ENCODE measurements around the gene ARL13B.
"Not testable (repeated sequence)": the region's sequence is repeated elsewhere in the genome, so short reads cannot be mapped to it uniquely, and the experiment has no call there.

The ARL13B gene

DNA sequence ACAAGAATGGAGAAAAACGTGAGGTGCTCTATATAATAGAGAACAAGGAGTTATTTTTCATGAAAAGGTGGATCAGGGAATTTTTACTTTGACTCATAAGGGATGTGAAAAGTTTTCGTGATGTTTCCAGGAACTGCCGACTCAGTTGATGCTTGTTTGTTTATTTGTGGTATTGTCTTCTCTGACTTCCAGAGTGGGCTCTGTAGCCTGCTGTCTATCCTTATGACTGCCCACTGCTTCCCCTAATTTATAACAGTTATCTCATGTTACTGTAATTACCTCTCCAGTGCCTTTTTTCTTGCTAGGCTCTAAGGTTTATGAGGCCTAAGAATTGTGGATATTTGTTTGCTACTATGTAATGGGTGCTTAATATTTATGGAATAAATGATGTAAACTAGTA, 12.3 kb downstream of the ARL13B start:
- FAIRE-seq (no peak), DNase-seq (ENCODE audit: insufficient read length, low spot score) (no peak)

DNA sequence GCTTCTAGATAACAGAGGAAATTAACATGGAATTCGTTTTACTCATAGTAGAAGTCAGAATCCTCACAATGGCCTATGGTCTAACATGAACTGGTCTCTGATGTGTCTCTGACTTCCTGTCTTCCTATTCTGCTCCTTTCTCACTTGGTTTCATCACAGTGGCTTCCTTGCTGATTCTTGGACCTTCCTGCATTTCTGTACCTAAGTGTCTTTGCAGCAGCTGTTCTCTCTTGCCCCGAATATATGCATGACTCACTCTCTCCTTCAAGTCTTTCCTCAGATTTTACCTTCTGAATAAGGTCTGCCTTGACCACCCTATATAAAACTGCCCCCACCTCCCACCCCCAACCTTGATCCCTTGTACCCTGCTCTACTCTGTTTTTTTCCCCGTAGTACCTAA, 14.1 kb downstream of the ARL13B start:
- FAIRE-seq, result no peak
- no peak for DNase-seq (ENCODE audit: insufficient read length, low spot score)

DNA sequence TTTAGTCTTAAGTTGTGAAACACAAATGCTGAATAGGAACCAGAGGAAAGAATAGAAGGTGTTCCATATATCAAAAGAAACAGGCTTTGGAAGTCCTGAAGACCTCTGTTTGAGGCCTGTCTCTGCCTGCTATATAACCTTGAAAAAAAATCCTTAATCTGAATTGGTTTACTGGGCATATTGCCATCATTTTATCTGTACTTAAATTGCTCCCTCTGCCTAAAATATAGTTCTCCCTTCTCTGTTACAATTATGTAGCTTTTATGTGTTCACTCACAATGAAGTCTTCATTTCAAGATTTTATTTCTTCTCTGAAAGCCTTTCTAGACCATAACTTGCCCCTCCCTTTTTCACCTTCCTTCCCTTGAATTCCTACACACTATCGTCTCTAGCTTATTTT, 21.2 kb downstream of the ARL13B start:
- FAIRE-seq (no peak), DNase-seq (ENCODE audit: insufficient read length, low spot score) (no peak)

DNA sequence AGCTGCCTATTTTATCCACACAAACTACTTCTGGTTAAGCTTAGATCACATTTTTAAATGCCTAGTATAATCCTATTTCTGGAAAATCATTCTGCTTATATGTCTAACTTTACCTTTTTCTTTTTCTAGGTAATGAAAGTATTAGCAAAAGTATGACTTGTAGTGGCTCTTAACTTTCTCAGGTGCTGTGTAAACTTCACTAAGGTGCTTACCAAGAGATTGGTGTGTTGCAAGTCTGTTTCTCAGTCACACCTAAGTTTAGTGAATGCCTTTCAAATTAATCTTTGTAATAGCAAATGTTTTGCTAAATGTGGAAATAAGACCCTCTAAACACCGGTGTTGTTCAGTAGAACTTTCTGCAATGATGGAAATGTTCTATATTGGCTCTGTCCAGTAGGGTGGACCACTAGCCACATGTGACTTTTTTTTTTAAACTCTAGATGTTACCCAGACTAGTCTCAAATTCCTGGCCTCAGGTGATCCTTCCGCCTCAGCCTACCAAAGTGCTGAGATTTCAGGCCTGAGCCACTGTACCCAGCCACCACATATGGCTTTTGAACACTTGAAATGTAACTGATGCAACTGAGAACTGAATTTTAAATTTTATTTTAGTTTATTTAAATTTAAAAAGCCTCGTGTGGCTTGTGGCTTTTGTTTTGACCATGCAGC, 22.0 kb downstream of the ARL13B start:
- FAIRE-seq (no peak), DNase-seq (ENCODE audit: insufficient read length, low spot score) (no peak)

DNA sequence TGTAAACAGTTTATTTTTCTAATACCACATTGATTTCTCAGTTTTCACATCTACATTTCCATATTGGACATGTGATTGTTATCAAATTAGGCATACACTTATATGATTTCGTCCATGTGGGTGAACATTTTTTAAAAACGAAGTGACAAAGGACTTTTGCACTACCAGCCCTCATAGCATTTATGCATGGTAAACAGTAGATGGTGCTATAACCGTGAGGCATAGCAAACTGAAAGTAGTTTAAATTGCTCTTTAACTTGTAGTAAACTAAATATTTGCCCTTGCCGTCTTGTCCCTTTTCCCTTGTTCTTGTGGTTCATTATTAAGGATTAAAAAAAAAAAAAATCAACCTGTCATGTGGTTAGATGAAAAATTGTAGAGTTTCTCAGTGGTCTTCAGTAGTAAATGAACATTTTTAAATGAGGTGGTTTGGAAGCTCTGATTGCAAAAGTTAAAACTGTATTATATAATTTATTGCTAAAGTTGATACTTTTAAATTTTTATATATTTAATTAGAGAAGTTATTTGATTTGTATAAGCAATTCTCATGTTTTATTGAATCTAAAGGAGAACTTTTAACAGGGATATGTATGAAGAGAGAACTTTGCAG, 24.5 kb downstream of the ARL13B start:
- FAIRE-seq, result peak; percentile 96
- DNase-seq (ENCODE audit: insufficient read length, low spot score), result peak; percentile 4

DNA sequence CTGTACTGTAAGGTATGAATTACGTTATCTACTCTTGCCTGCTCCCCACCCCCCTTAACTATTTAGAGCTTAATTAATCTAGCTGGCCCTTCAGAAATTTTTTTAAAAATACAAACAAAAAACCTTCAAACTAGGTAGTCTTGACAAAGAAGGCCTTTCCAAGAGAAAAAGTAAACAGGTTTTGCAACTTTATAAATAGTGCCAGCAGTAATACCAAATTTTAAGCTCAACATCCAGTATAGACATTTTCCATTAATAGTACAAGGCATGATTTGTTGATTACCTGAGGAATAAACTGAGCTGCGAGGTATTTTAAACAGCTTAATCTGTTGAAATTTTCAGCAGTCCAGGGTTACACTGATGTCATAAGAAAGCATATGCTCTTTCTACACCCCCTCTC, 28.3 kb downstream of the ARL13B start:
- no peak for DNase-seq (ENCODE audit: insufficient read length, low spot score)
- no peak for FAIRE-seq

DNA sequence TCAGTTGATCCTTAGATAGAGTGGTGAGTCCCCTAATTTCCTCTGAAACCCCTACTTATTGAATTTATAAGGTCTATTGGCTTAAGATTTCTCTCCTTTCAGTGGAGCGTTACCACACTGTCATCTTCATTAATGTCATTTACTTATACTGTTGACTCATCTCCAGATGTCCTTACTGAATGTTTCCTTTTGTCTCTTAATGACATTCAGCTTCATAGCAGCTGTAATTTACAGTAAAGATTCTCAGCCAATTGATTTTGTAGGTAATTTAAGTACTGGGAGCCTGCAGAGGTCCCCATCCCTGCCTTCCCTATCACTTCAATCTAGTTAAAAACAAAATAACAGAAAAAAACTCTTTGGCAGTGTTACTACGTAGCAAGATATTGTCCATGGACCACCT, 29.7 kb downstream of the ARL13B start:
- DNase-seq (ENCODE audit: insufficient read length, low spot score) (no peak), FAIRE-seq (no peak)

DNA sequence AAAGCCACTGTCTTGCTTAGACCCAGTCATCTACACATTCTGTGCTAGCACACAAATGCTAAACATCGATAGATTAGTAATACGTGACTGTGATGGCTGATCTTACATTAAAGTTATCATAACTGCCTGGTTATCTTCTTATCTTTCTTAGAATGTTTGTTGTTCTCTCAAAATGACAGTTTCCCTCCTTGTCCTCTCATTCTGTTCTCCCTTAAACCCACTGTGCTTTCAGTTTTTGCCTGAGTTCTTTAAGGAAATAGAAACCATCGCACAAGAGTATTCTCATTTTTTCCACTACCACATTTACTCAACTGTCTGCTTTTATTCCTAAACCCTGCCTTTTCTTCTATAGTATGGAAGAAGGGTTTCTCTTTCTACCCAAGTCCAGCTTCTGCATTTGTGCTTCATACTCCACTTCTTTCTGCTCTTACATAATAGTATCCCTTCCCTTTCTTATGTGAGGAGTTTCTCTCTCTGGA, 31.3 kb downstream of the ARL13B start:
- FAIRE-seq, result no peak
- no peak for DNase-seq (ENCODE audit: insufficient read length, low spot score)

DNA sequence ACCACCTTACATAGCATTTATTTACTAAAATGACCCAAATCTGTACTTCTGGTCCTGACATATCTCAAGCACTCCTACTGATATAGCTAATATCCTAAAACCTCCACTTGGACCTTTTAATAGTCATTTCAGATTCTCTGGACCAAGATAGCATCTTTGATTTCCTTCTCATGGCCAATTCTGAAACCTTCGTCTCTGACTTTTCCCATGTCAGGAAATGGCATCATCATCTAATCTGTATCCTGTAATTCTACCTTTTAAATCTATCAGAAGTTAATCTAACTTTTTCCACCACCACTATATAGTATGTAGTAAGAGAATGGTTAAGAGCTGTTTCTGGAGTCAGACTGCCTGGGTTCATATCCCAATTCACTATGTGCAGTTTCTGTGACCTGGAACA, 32.2 kb downstream of the ARL13B start:
- no peak for DNase-seq (ENCODE audit: insufficient read length, low spot score)
- no peak for FAIRE-seq

DNA sequence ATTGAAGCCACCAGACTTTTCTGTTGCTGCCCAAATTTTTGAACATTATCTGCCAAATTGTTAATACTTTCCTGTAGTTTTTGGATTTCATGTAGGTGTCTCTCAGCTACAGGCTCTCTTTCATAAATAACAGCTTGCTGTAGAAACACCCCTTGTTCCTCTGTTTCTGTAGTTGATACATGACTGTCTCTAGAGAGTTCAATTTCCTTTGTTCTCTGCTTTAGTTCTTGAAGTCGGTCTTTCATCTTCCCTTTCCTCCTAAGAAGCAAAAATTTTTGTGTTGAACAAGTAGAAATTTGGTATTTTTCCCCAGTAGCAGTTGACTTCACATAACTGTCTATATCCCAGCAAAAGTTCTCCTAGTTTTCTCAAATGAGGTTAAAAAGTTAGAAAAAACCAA, 35.1 kb downstream of the ARL13B start:
- no peak for DNase-seq (ENCODE audit: insufficient read length, low spot score)
- FAIRE-seq, result no peak

DNA sequence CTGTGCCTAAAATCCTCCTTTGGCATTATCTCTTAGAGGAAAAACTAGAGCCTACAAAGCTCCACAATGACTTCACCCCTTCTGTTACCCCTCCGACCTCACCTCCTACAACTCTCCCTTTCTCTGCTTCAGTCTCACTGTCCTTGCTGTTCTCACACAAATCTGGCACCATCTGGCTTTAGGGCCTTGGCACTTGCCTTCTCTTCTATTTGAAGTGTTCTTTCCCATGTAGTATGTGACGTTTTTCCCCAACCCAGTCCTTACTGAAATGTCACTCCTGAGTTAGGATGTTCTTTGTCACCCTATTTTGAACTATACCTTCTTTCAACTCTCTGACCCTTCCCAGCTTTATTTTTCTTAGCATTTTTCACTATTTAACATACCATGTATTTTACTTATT, 39.7 kb downstream of the ARL13B start:
- FAIRE-seq (no peak), DNase-seq (ENCODE audit: insufficient read length, low spot score) (no peak)

DNA sequence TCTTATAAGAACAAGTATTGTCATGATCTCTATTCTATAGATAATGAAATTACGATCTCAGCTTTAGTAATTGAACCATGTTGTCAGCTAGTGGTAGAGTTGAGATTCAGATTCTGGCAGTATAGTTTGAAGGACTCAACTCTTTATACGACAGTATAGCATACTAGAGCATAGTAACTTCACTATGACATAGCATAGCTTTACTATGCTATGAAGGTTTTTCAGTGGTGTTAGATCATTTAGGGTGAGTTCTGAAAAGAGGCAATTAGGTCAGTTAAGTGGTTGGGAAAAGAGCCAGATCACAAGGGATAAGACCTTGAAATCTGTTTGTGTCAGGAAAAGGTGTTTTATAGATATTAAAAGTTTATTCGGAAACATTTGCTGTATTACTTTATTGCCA, 40.3 kb downstream of the ARL13B start:
- FAIRE-seq, result no peak
- no peak for DNase-seq (ENCODE audit: insufficient read length, low spot score)

DNA sequence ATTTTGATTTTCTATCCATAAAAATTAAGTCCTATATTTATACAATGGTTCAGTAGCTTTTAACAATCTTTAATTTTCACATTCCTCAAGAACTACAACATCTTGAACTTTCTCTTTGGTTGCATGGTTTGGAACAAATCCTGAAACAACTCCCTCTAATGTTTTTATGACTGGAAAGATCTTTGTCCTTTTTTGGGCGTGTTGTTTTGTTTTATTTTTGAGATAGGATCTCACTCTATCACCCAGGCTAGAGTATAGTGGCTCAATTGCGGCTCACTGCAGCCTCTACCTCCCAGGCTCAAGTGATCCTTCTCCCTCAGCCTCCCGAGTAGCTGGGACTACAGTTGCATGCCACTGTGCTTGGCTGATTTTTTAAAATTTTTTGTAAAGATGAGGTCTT, 44.4 kb downstream of the ARL13B start:
- FAIRE-seq, result no peak
- no peak for DNase-seq (ENCODE audit: insufficient read length, low spot score)

DNA sequence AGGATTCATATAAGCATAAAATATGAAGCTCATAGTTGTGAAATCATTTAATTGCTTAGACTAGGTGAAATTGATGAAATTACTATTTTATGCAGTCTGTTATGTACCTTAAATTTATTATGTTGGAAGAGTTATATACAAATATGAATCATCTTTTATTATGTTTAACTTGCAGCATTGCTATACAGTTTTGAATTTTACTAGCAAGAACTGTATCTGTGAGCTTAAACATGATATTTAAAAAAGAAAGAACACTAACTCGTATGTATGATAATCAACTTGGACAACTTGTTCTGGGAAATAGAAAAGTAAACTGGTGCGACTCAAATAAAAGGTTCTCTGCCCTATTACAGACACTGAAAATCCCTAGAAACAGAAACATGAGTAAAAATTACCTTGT, 46.7 kb downstream of the ARL13B start:
- FAIRE-seq, result no peak
- DNase-seq (ENCODE audit: insufficient read length, low spot score), result no peak

DNA sequence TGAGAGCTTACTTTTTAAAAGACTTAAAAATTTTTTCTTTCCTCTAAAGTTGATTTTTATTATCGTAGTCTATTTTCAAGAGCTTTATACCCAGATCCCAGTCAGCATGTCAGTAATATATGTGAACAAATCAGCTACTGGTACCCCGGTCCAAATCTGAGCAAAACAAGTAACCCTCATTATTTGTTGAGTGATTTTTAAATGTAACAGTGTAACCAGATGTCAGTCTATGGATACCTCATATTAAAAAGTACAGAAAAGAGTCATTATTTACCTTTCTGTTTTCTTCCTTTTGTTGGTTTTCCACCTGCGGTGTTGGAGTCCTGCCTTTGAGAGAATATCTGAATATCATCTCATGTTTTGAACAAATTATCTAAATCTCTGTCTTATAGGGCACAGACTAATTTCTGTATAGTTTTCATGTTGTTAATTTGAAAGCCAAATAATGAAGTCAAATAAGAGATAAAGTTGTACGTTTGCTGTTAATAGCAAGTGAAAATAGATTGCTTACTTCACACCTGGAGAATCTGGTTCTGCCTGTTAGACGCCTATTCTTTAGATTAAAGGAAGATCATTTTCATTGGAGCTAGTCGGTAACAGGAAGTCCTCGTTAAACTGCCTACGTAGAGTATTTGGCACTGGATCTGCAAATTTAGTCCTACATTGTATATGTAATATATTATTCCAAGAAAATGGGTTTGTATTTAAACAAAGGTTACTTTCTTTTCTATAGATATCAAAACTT, 48.3 kb downstream of the ARL13B start, which contains the start of gene STX19:
Gene STX19 (minus strand): TSS at position 505 of the 745 bp plus-strand sequence. CDS start 13,328 bp downstream, outside the sequence.
- FAIRE-seq (no peak), DNase-seq (ENCODE audit: insufficient read length, low spot score) (no peak)

DNA sequence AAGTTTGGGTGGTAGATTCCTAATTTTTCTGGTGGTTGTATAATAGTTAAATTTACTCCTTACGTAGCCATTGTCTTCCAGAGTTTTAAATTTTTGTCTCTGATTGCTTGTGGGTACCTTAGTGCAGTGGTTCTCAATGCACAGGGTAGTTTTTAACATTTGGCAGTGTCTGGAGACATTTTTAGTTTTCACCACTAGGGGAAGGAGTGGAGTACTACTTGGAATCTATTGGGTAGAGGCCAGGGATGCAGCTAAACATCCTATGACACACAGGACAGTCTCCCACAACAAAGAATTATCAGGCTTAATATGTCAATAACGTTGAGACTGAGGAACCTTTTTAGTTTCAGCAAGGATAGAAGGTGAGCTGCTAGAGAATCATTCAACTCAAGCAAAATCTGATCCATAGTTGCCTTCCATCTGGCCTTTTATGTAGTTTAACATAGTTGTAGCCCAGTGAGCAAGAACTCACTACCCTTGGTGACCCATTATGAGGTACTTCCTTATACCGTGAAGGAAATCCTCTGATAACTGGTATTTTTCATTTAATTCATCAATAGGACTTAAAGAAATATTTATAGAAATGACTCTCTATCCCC, 57.1 kb downstream of the ARL13B start:
- no peak for FAIRE-seq
- no peak for DNase-seq (ENCODE audit: insufficient read length, low spot score)

DNA sequence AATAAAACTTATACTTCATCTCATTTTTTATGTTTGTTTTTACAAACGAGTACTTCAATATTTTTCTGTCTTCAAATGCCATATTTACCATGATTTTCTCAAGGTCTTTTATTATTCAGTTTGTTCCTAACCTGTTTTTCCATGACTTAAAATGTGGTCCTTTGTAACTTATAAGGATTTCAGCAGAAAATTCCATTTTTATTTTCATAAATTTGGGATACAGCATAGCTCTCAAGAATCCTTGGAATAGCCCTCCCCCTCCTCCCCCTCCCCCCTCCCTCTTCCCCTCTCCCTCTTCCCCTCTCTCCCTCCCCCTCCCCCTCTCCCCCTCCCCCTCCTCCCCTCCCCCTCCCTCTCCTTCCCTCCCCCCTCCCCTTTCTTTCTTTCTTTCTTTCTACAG, 63.3 kb downstream of the ARL13B start:
- DNase-seq (ENCODE audit: insufficient read length, low spot score) (no peak), FAIRE-seq (no peak)

DNA sequence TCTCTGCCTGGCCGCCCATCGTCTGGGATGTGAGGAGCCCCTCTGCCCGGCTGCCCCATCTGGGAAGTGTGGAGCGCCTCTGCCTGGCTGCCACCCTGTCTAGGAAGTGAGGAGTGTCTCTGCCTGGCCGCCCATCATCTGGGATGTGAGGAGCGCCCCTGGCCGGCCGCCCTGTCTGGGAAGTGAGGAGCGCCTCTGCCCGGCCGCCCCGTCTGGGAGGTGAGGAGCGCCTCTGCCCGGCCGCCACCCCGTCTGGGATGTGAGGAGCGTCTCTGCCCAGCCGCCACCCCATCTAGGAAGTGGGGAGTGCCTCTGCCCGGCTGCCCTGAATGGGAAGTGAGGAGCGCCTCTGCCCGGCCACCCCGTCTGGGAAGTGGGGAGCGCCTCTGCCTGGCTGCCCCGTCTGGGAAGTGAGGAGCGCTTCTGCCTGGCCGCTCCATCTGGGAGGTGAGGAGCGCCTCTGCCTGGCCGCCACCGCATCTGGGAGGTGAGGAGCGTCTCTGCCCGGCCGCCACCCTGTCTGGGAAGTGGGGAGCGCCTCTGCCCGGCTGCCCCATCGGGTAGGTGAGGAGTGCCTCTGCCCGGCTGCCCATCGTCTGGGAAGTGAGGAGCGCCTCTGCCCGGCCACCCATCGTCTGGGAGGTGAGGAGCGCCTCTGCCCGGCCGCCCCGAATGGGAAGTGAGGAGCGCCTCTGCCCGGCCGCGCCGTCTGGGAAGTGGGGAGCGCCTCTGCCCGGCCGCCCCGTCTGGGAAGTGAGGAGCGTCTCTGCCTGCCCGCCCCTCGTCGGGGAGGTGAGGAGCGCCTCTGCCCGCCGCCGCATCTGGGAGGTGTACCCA, 64.4 kb downstream of the ARL13B start:
- not testable (repeated sequence) for DNase-seq (ENCODE audit: insufficient read length, low spot score); FAIRE-seq

DNA sequence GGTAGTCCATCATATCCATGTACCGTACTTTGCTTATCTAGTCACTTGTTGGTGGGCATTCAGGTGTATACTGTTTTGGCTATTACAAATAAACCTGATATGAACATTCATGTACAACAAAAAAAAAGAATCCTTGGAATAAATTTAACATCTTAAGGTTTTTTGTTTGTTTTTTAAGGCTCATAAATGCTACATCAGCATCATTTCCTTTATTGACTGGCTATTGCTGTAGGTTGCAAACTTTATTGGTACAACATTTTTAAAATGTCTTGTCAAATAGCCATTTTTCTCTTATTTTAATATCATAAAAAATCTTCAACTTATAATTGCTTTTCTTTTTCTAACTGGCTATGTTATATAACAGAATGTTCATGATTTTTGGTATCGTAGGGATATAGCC, 66.6 kb downstream of the ARL13B start:
- FAIRE-seq (no peak), DNase-seq (ENCODE audit: insufficient read length, low spot score) (no peak)

DNA sequence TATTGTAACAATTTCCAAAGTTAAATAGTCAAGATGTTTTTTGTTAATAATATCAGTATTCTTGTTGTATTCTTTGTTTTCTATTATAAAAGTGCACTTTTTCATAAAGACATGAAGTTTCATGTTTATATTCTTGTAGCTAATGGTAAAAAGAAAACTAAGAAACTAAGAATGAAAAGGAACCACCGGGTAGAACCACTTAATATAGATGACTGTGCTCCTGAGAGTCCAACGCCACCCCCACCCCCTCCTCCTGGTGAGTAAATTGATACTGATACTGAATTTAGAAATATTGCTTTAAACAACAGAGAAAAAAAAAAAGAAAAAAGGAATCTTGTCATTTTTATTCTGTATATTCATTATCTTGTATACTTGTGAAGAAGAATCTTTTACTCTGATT, 69.3 kb downstream of the ARL13B start:
- FAIRE-seq (no peak), DNase-seq (ENCODE audit: insufficient read length, low spot score) (no peak)

DNA sequence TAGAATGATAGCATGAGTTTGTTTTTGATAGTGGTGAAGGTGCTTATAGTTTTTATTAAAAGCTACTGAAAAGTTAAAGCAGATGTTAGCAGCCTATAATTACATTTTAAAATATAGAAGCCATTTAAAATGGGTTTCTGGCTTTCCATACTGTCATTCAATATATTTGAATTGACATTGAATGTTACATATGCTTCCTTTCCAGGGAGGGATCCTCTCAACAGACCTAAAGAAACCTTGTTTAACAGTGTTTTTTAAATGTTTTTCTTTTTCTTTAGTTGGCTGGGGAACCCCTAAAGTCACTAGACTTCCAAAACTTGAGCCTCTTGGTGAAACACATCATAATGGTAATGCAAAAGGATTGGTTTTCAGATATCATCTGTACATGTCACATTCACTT, 70.6 kb downstream of the ARL13B start:
- no peak for FAIRE-seq
- no peak for DNase-seq (ENCODE audit: insufficient read length, low spot score)
